Right cardiac atrium (tissue), 5 donors: Measurements from ENCODE around the gene EIF4A2. TPM values are rescaled to one million over a fixed set of nuclear protein-coding genes. Genes with fewer than 3 reads are reported as not detected.
"Not testable (repeated sequence)": the region's sequence is repeated elsewhere in the genome, so short reads cannot be mapped to it uniquely, and the experiment has no call there.

Source experiments
- ATAC-seq, 2 donors: fragments of 200-7000 bp; cut with Tn5 transposase; one replicate each; pipeline versions ENCODE4 v1.8.0 to v1.9.1; 2020; ENCODE audit warnings: moderate library complexity in 2 of 2, mild to moderate bottlenecking in 1 of 2
- DNase-seq, 3 donors: peaks; one replicate each; pipeline ENCODE4 v3.0.0-alpha.2; 2020
- H3K27ac ChIP-seq: one replicate; pipeline ENCODE4 v1.5.1; 2013; ENCODE audit warnings: mild to moderate bottlenecking, low read length, control low read depth, moderate library complexity
- H3K27me3 ChIP-seq: one replicate; pipeline ENCODE4 v1.6.1; 2013; ENCODE audit not compliant: control insufficient read depth, insufficient read depth
- H3K4me1 ChIP-seq: one replicate; pipeline ENCODE4 v1.6.1; 2013; ENCODE audit warnings: low read length; ENCODE audit not compliant: control insufficient read depth, insufficient read depth
- H3K4me3 ChIP-seq: one replicate; pipeline ENCODE4 v1.5.1; 2013; ENCODE audit warnings: low read length, control low read depth
- H3K9me3 ChIP-seq: one replicate; pipeline ENCODE4 v1.6.1; 2013; ENCODE audit warnings: low read length; ENCODE audit not compliant: control insufficient read depth
- WGBS: extraction: QIAGEN DNeasy Blood & Tissue Kit; methylation state at CpG from one replicate; pipeline ENCODE4 v1.1.7; 2013; 5-methylcytosine and 5-hydroxymethylcytosine counted together
- intact Hi-C, 4 donors: fragments of 100-400 bp; cut with DNase I; formaldehyde crosslinking; loops; one replicate each; pipeline versions ENCODE4 v1.11.0 to v1.14.0; 2022 to 2023
- polyA plus RNA-seq: library from polyadenylated mRNA; stranded (reverse); fragments of 200-250 nt; gene quantifications from one replicate; pipeline ENCODE4 v1.2.3, GENCODE V29; 2013
- total RNA-seq, 4 donors: library from RNA; stranded (reverse); fragmentation: NEBNext Ultra II Directional; extraction: Animal tissue kit (Norgen Biotek cat#: 25700); gene quantifications; one replicate each; pipeline ENCODE4 v1.2.1, GENCODE V29; 2021
- donor health status: healthy with polysubstance abuse.
- donor health status: DM: no; HTN: yes; CAD: no.
- donor health status: DM: no; HTN: no; CAD: no.
- donor health status: DM: no; HTN: yes; CAD: no; lungs with severe emphysema.
- donor health status: DM: yes; HTN: yes; CAD: no.

The EIF4A2 gene
- total and polyA plus RNA-seq, 5 donors, result 252 to 436 (median 378) TPM

DNA sequence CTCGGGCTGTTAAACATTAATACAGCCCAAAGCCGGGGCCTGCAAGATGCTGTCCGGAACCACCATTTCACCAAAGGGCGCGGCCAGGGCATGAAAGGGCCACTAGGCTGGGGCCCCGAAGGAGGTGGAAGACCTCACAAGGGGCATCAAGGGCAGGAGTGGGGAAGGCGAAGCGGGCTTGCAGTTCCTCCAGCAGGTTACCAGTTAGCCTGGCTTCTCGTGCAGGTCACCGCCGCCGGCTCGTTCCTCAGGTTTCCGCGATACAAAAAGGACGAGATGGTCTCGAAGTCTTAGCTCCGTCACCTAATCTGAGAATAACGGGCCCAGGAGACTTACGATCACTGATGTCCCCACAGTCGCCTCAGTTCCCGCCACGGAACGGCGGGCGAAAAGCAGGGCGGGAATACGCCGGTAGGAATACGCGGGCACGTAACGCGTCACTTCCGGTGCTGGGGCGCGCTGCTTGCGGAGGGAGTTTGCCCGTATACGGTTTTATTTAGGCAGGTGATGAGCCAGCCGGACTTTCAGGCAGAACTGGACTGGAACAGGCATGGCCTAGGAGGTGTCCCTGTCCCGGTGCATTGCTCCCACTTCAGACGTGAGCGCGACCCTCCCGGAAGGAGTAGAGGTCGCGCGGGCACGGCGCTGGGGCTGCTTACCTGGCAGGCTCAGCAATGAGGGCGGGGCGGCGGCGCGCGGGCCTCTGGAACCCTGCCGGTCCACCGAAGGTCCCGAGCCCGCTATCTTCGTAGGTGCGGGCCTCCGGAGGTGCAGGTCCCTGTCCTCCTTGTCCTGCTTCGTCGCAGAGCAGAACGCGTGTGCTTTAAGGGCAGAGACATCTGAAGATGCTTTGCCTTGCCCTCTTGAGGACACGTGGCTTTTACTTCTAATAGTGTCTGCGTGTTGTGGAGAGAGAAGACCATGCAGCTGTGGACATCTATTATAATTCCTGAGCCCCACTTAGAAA lies 23.0 kb downstream of the EIF4A2 start, which contains the start of gene RFC4:
Gene RFC4 (minus strand): TSS at position 394 of the 967 bp plus-strand sequence. CDS start 1,769 bp downstream, outside the sequence.
- DNase-seq, result peak; percentile 89 to 96 (median 94)

DNA sequence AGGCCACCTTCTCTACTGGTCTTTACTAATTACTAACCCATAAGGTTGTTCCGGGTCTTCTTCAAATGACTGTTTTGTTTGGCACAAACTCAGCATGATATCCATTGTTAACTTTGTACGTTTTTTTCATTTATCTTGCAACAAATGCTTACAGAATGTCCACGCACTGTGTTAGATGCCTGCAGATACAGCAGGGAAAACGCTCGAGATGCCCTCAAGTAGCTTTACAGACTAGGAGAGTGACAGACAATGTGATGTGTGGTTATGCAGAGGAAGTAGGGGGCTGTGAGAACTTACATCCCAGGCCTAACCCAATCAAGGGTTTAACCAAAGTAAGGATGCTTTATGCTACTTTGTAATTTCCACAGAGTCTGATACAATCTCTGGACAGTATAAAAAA lies 23.9 kb downstream of the EIF4A2 start:
- Histone ChIP-seq H3K27ac (no peak overlapping the region), H3K27me3 (no peaks in the 10 kb centered on the region), H3K9me3 (no peaks in the 10 kb centered on the region), H3K4me1 (no peaks in the 10 kb centered on the region), H3K4me3 (no peak overlapping the region)
- WGBS, result 31% methylated on average over 5 of the region's 5 CpGs
- no peak for DNase-seq
- ATAC-seq, result peak in 1 of 2 donors; percentile 5
- intact Hi-C loops, result no loop called here

More for the DNA sequence above, 23.0 kb downstream of the EIF4A2 start, which contains the start of gene RFC4:
- no peaks in the 10 kb centered on the region for H3K27me3 ChIP-seq
- under 1% methylated on average over 70 of the region's 70 CpGs for WGBS
- H3K9me3 ChIP-seq, result no peaks in the 10 kb centered on the region
- H3K27ac ChIP-seq, result peak within 1 kb of the TSS; percentile 55
- no peaks in the 10 kb centered on the region for H3K4me1 ChIP-seq
- intact Hi-C loops, result no loop called here
- peak; percentile 97 for ATAC-seq
- H3K4me3 ChIP-seq, result peak within 1 kb of the TSS; percentile 57

DNA sequence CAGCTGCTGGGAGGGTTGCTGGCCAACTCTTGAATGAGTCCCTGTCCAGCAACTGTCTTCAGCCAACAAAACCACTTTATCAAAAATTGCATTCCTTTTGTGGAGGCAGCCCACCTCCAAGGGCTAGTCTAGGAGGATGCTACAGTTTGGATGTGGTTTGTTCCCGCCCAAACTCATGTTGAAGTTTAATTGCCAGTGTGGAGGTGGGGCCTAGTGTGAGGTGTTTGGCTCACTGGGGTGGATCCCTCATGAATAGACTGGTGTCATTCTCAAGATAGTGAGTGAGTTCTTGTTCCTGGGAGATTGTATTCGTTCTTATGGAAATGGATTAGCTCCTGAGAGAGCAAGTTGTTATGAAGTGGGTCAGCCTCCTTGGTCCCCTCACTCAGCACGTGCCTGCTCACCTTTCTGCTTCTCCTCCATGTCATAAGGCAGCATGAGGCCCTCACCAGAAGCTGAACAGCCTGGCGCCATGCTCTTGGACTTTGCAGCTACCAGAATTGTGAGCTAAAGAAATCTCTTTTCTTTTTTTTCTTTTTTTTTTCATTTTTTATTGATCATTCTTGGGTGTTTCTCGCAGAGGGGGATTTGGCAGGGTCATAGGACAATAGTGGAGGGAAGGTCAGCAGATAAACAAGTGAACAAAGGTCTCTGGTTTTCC lies 27.1 kb downstream of the EIF4A2 start:
- H3K27me3 ChIP-seq, result no peaks in the 10 kb centered on the region
- ATAC-seq (no peak), DNase-seq (no peak)
- H3K9me3 ChIP-seq, result no peaks in the 10 kb centered on the region
- no peaks in the 10 kb centered on the region for H3K4me1 ChIP-seq
- no peak overlapping the region for H3K27ac ChIP-seq
- intact Hi-C loops, result loop anchor here in 1 of 4 donors (10.0 kb wide), 1 partner anchor 196 kb away; the partner anchor contains the start of gene AHSG
- no peak overlapping the region for H3K4me3 ChIP-seq
- WGBS, result 82% methylated on average over 5 of the region's 5 CpGs

DNA sequence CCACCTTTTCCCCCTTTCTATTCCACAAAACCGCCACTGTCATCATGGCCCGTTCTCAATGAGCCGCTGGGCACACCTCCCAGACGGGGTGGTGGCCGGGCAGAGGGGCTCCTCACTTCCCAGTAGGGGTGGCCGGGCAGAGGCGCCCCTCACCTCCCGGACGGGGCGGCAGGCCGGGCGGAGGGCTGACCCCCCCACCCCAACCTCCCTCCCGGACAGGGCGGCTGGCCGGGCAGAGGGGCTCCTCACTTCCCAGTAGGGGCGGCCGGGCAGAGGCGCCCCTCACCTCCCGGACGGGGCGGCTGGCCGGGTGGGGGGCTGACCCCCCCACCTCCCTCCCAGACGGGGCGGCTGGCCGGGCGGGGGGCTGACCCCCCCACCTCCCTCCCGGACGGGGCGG lies 27.9 kb downstream of the EIF4A2 start:
- WGBS, result 92% methylated on average over 18 of the region's 29 CpGs
- intact Hi-C loops, result loop anchor here in 1 of 4 donors (10.0 kb wide), 1 partner anchor 197 kb away; the partner anchor contains the start of gene AHSG

DNA sequence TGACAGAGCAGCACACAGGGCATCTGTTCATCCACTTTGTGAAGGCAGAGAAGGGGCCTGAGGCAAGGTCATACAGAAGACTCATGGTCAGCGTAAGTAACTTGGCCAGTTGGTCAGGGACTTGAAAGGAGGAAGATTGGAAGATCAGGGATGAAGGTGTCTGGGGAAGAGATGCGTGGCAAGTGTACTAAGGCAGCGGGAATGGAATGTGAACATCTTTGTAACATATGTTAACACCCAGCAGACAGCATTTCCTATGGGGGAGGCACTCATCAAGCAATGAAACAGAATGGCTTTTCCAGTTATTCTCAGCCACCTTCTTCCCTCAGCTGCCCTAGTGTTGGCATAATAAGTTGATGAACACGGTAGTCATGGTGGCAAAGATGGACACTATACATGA lies 30.7 kb downstream of the EIF4A2 start:
- 72% methylated on average over 4 of the region's 4 CpGs for WGBS

More for the DNA sequence above, 27.9 kb downstream of the EIF4A2 start:
- not testable (repeated sequence) for ATAC-seq, H3K4me1 ChIP-seq, H3K27me3 ChIP-seq, DNase-seq, H3K9me3 ChIP-seq, H3K4me3 ChIP-seq, H3K27ac ChIP-seq

DNA sequence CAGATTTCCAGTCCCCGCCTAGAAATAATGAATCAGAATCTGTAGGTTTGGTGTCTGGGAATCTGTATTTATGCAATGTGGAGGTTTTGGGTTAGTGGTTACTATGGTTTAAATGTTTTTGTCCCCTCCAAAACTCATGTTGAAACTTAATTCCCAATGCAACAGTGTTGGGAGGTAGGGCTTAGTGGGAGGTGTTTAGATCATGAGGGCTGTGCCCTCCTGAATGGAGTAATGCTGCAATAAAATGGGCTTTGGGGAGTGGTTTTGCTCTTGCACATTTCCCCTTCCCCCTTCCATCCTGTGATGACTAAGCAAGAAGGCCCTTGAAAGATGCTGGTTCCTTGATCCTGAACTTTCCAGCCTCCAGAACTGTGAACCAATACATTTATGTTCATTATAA lies 32.1 kb downstream of the EIF4A2 start:
- Histone ChIP-seq H3K4me3 (no peak overlapping the region), H3K4me1 (no peaks in the 10 kb centered on the region), H3K9me3 (no peaks in the 10 kb centered on the region), H3K27me3 (no peaks in the 10 kb centered on the region), H3K27ac (no peak overlapping the region)
- ATAC-seq (no peak), DNase-seq (no peak)
- 90% methylated on average over 1 of the region's 1 CpG for WGBS
- intact Hi-C loops, result loop anchor here in 1 of 4 donors (10.0 kb wide), 1 partner anchor 201 kb away; the partner anchor contains the start of gene AHSG

More for the DNA sequence above, 30.7 kb downstream of the EIF4A2 start:
- DNase-seq (no peak), ATAC-seq (no peak)
- Histone ChIP-seq H3K4me1 (no peaks in the 10 kb centered on the region), H3K27ac (no peak overlapping the region), H3K9me3 (no peaks in the 10 kb centered on the region), H3K27me3 (no peaks in the 10 kb centered on the region), H3K4me3 (no peak overlapping the region)
- intact Hi-C loops, result loop anchor here in 1 of 4 donors (10.0 kb wide), 1 partner anchor 199 kb away; the partner anchor contains the start of gene AHSG

DNA sequence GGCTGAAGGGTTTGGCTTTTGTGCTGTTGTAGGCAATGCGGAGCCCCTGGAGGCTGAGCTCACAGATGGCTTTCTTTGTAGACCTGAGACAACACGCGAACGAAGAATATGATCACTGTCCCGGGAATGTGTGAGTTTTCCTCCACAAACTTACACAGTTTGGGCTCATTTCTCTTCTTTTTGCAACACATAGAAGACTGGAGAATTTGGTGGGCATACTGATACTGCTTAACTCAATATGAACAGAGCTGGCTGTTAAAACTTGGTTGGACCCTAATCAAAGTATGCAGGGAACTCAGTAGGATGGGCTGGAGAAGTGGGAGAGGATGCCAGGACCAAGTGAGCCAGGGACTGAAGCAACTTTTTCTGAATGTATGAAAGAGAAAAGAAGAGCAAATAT lies 35.1 kb downstream of the EIF4A2 start:
- no peaks in the 10 kb centered on the region for H3K4me1 ChIP-seq
- ATAC-seq (no peak), DNase-seq (no peak)
- intact Hi-C loops, result loop anchor here in 1 of 4 donors (10.0 kb wide), 1 partner anchor 204 kb away; the partner anchor contains the start of gene AHSG
- H3K9me3 ChIP-seq, result no peaks in the 10 kb centered on the region
- H3K27ac ChIP-seq, result no peak overlapping the region
- H3K4me3 ChIP-seq, result no peak overlapping the region
- no peaks in the 10 kb centered on the region for H3K27me3 ChIP-seq
- WGBS, result 88% methylated on average over 5 of the region's 5 CpGs

DNA sequence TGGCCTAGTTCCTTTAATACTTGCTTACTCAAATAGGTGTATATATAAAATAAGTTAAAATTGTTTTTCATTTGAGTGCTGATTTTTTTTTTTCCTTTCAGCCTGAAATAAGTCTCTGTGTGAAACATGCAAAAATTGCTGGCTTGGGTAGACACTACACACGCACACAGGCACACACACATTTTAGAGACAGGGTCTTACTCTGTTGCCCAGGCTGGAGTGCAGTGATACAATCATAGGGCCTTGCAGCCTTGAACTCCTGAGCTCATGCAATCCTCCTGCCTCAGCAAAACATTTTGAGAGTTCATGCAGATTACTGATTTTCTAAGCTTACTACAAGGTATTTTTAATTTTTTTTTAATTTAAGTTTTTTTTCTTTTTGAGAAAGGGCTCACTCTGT lies 35.6 kb downstream of the EIF4A2 start:
- WGBS, result 83% methylated on average over 1 of the region's 1 CpG
- H3K4me1 ChIP-seq, result no peaks in the 10 kb centered on the region
- intact Hi-C loops, result loop anchor here in 1 of 4 donors (10.0 kb wide), 1 partner anchor 204 kb away; the partner anchor contains the start of gene AHSG

DNA sequence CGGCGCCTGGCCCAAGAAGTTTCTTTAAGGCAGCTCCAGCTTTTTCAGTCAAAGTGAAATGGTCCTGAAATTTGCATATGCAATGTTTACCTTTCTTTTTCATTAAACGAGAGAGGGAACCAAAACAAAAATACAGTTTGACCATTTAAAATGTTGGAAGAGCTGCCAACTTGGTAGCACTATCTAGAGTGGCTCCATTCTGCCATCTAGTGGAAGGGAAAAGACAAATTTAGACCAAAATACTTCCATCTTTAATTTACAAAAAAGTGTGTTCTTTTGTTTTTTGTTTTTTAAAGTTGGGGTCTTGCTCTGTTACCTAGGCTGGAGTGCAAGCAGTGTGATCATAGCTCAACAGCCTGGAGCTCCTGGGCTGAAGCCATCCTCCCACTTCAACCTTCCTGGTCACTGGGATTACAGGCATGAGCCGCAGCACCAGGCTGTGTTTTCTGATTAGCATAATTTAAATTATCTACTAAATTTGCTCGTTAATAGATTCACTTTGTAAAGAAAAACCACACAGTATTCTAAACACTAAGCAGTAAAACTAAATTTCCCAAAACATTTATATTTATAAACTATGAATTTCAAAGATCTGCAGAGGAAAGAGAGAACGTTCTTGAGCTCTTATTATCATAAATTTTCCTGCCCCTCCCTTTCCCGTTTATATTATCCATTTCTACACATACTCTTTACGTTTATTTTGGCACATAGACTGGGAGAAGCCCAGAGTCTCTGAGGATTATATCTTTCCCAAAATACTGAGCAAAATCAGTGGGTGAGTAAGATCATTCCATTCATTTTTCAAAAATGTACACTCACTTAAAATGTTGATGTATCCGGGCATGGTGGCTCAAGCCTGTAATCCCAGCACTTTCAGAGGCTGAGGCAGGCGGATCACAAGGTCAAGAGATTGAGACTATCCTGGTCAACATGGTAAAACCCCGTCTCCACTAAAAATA lies 38.3 kb downstream of the EIF4A2 start:
- ATAC-seq (peak in 1 of 2 donors; percentile 23), DNase-seq (no peak)
- Histone ChIP-seq H3K4me1 (no peaks in the 10 kb centered on the region), H3K9me3 (no peaks in the 10 kb centered on the region), H3K4me3 (no peak overlapping the region), H3K27ac (no peak overlapping the region), H3K27me3 (no peaks in the 10 kb centered on the region)
- intact Hi-C loops, result loop anchor here in 2 of 4 donors (5.0 kb wide), 1 partner anchor 204 kb away; no protein-coding TSS in a partner anchor
- WGBS, result 38% methylated on average over 11 of the region's 11 CpGs

More for the DNA sequence above, 35.6 kb downstream of the EIF4A2 start:
- no peak overlapping the region for H3K4me3 ChIP-seq
- no peaks in the 10 kb centered on the region for H3K9me3 ChIP-seq
- H3K27me3 ChIP-seq, result no peaks in the 10 kb centered on the region
- H3K27ac ChIP-seq, result no peak overlapping the region
- no peak for ATAC-seq
- no peak for DNase-seq

DNA sequence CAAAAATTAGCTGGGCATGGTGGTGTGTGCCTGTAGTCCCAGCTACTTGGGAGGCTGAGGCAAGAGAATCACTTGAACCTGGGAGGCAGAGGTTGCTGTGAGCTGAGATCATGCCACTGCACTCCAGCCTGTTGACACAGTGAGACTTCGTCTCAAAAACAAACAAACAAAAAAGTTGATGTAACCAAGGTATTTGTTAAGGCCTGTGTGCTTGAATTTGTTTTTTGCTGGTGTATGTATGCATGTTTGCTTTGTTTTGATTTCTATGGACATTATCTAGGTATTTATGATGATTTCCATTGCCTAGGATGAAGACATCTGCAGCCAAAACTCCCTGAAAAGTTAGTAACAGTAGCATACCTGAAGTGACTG lies 39.0 kb downstream of the EIF4A2 start:
- H3K27ac ChIP-seq, H3K4me1 ChIP-seq, H3K4me3 ChIP-seq, DNase-seq, ATAC-seq, H3K27me3 ChIP-seq, H3K9me3 ChIP-seq: not testable (repeated sequence)
- 65% methylated on average over 1 of the region's 1 CpG for WGBS
- intact Hi-C loops, result loop anchor here in 2 of 4 donors (5.0 kb wide), 1 partner anchor 205 kb away; no protein-coding TSS in a partner anchor
